ENCODE data around the gene GET4.
"Not testable (repeated sequence)": the region's sequence is repeated elsewhere in the genome, so short reads cannot be mapped to it uniquely, and the experiment has no call there.

The GET4 gene

GRCh38 chr7:845731-846130 lies 30.6 kb upstream of the GET4 start:
- no peak for DNase-seq

- DNase-seq, result not testable (repeated sequence)
These were observed 29.2 kb upstream of the GET4 start for GRCh38 chr7:846958-847650.

DNA sequence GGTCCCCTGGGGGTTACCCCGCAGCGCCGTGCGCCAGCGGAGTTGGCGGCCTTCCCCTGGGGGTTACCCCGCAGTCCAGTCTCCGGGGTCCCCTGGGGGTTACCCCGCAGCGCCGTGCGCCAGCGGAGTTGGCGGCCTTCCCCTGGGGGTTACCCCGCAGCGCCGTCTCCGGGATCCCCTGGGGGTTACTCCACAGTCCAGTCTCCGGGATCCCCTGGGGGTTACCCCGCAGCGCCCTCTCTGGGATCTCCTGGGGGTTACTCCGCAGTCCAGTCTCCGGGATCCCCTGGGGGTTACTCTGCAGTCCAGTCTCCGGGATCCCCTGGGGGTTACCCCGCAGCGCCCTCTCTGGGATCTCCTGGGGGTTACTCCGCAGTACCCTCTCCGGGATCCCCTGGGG lies 28.6 kb upstream of the GET4 start:
- not testable (repeated sequence) for DNase-seq

- no peak for DNase-seq
These were observed 27.2 kb upstream of the GET4 start for GRCh38 chr7:849145-849544.

DNA sequence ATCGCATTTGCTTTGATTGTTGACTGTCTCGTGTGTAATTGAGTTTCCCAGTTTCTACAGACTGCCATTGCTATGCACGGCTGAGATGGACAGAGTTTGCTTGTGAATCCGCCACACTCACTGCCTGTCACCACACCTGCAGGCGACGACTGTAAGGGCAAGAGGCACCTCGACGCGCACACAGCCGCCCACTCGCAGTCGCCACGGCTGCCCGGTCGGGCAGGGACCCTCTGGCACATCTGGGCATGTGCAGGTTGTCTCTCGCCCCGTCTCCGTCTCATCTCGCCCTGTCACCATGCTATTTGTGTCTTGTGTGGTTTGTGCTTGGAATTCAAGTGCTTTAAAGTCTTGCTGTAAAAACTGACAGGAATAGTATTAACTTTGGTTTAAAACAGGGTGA lies 26.6 kb upstream of the GET4 start:
- DNase-seq, result no peak

GRCh38 chr7:851204-851603 lies 25.1 kb upstream of the GET4 start:
- DNase-seq, result no peak

DNA sequence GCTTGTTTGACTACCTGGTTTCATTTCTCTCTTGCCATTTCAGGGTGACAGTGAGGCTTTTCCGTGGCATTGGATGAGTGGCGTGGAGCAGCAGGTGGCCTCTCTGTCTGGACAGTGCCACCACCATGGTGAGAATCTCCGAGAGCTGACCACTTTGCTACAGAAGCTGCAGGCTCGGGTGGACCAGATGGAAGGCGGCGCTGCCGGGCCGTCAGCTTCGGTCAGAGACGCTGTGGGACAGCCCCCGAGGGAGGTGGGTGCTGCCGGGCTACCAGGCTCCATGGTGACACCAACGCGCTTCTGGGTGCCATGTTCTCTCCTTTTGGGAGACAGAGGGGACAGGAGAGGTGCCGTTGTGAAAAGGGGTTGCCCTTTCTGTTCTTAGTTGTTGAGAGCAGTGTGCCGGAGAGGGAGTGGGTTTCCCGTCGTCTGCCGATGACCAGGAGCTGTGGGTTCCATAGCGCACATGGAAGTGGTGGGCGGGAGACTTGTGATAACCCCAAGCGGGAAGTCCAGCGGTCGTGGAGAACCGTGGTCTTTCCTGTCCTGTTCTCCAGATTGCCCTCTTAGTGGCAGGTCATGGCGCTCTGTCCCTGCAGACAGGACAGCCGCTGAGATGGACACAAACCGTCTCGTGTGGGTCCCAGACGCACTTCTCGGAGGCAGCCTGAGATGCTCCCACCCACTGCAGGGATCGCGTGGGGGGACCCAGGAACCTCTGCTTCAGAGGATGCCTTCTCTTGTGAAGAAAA lies 22.8 kb upstream of the GET4 start:
- DNase-seq, result no peak

- no peak for DNase-seq
These were observed 22.1 kb upstream of the GET4 start for GRCh38 chr7:854118-854775.

DNA sequence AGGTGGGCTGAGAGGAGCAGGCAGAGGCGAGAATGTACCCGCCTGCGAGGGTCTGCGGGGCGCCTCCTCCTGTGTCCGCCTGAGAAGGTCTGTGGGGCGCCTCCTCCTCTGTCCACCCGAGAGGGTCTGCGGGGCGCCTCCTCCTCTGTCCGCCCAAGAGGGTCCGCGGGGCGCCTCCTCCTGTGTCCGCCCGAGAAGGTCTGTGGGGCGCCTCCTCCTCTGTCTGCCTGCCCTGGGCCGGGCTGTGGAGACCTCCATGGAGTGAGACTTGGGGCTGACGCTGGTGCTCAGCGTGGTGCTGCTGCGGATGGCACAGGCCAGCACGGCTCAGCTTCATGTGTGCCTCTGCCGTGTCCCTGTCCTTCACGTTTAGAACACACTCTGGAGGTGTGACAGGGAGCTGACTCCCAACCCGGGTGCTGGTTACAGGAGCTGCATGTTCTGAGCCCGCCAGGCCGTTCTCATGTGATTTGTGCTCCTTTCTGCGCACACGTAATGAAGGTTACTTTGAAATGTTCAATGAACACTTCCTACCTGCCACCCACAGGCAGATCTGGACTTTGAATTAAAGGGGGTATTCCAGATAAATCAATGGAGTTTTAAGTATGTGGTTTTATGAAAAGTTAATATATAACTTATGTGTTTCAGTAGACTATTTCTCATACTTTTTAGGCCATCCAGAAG lies 20.5 kb upstream of the GET4 start:
- DNase-seq, result no peak

GRCh38 chr7:856444-857095 lies 19.8 kb upstream of the GET4 start:
- DNase-seq, result no peak

GRCh38 chr7:857661-858060 lies 18.7 kb upstream of the GET4 start:
- DNase-seq, result no peak

DNA sequence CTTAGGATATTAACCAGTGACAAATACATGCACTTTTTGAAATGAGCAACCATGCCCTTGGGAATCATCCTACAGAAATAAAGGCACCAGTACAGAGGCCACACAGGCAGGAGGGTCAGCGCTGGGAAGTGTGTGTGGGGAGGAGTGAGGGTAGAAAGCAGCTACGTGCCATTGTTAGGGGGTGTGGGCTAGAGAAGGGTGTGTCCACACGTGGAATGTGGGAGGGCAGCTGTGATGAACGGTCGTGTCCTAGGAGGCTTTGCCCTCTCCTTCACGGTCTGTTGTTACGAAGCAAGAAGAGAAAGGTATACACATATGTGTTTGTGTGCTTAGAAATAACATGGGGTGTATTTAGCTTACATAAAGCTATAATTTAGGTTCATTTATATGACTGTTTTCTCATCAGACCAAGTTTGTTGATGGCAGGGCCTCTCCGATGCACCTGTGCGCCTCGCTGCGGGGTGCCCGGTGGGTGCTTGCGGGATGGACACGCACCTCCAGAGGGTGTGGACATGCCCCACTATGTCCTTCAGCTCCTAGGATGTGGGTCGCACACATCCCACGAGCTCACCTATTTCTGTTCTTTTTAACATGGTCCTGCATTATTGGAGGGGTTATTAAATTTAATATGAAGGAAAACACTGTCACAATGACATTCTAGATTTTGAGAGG lies 16.9 kb upstream of the GET4 start:
- no peak for DNase-seq

GRCh38 chr7:860149-860548 lies 16.2 kb upstream of the GET4 start:
- no peak for DNase-seq

DNA sequence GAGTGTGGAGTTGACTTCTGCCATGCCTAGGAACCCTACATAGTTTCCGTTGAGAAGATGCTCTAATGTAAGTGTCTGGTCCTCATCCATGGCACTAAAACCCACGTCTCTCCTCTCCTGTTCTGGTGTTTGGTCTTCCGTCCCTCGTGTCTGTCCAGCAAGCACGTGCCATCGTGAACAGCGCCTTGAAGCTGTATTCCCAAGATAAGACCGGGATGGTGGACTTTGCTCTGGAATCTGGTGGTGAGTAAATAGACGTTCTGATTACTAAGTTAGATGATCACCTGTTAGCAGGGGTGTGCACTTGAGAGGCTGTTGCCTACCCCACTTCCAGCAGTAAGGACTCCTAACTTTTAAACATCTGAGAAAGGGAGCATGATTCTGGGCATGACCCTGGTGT lies 15.1 kb upstream of the GET4 start:
- DNase-seq, result no peak

DNA sequence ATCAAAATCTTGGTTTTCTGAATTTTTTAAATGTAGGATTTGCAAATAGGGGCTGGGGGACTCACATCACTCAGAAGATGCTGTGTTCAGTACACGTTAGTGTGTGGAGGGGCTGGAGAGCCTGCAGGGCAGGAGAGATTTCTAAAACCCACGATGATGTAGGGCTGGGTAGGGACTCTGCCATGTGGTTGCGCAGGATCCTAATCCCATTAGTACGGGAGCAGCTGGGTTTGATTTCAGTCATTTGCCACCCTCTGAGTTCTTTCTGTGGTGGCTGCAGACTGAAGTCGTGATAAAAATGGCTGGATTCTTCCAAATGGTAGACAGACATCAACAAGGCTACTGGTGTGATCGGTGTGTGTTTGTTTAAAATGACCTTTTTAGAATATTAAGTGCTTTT lies 14.2 kb upstream of the GET4 start:
- no peak for DNase-seq

GRCh38 chr7:863106-863505 lies 13.2 kb upstream of the GET4 start:
- no peak for DNase-seq

GRCh38 chr7:865921-866320 lies 10.4 kb upstream of the GET4 start:
- DNase-seq, result no peak

GRCh38 chr7:867001-867405 lies 9.4 kb upstream of the GET4 start:
- DNase-seq, result no peak

DNA sequence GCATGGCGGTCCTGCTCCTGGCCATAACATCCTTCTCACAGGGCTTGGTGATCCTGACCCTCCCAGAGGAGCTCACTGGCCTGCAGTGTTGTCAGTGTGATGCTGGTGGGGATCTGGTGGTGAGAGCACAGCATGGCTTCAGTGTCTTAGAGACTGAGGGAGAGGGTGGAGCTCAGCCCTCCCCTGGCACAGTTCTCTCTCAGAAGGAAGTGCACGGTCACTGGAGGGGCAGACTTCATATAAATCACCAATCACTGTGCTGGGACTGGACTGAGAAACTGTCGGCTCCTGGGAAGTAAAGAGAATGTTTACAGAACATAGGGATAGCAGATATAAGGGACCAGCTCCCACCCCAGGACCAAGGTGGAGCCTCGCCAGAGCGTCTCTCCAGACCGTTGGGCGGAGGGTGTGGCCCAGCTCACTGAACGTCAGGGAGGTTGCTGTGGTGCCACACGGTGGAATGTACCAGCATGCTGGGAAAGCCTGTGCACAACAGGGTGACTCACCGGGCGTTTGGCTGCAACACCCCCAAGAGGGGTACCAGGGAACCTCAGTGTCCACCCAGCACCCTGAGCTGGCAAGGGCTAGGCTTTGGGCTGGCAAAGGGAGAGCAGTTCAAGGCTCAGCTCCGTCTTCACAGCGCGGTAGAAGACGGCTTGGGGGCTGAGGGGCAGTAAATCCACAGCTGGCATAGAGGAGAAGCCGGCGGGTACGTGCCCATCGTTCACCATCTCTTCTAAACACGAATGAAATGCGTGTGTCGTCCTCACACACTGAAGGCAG lies 8.8 kb upstream of the GET4 start:
- no peak for DNase-seq

DNA sequence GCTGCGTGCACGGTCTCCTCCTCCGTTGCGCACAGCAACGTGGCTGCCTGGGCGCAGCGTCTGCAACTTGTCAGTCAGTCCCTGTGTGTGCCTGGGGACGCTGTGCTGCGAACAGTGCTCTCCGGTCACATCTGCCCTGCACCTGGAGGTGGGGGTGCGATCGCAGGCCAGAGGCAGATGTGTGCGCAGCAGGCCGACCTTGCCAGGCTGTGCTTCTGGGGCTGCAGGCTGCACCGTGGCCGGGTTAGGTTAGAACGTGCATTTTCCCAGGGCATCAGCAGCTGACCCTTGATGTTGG lies 8.2 kb upstream of the GET4 start:
- DNase-seq, result no peak

- DNase-seq, result no peak
These were observed 7.0 kb upstream of the GET4 start for GRCh38 chr7:869348-869747.

Data from NCI-H187 (cell line).